CD4-positive, alpha-beta T cell treated with Interleukin-10 for 1 hour (primary cell): ENCODE data around the gene TLK1.
A peak's percentile ranks its signal among the peaks of the same experiment; 100 is the strongest.
"Not testable (repeated sequence)": the region's sequence is repeated elsewhere in the genome, so short reads cannot be mapped to it uniquely, and the experiment has no call there.

ENCODE experiments used
- DNase-seq: peaks from one replicate; pipeline ENCODE4 v3.0.0-alpha.2; 2020

TLK1 gene

GRCh38 chr2:171167352-171167997 lies 6.8 kb upstream of the TLK1 start:
- DNase-seq: no peak

GRCh38 chr2:171166328-171166983 lies 5.8 kb upstream of the TLK1 start:
- DNase-seq: no peak

- no peak for DNase-seq
Observed at GRCh38 chr2:171165967-171166327, 5.3 kb upstream of the TLK1 start.

GRCh38 chr2:171163261-171163660 lies 2.6 kb upstream of the TLK1 start:
- peak; percentile 45 for DNase-seq

- DNase-seq: not testable (repeated sequence)
Observed at GRCh38 chr2:171162522-171163197, 2.0 kb upstream of the TLK1 start.

GRCh38 chr2:171160956-171161740 lies 455 bp upstream of the TLK1 start:
- peak; percentile 83 for DNase-seq

- peak; percentile 61 for DNase-seq
Observed at GRCh38 chr2:171159372-171160118, 1.1 kb downstream of the TLK1 start.

GRCh38 chr2:171158790-171159371 lies 1.8 kb downstream of the TLK1 start:
- no peak for DNase-seq

- no peak for DNase-seq
Observed at GRCh38 chr2:171158036-171158789, 2.5 kb downstream of the TLK1 start.

- no peak for DNase-seq
Observed at GRCh38 chr2:171157109-171157500, 3.6 kb downstream of the TLK1 start.

- no peak for DNase-seq
Observed at GRCh38 chr2:171154348-171154747, 6.3 kb downstream of the TLK1 start.

- no peak for DNase-seq
Observed at GRCh38 chr2:171150694-171151285, 9.9 kb downstream of the TLK1 start.

GRCh38 chr2:171149986-171150693 lies 10.6 kb downstream of the TLK1 start:
- DNase-seq: no peak

- DNase-seq: no peak
Observed at GRCh38 chr2:171149171-171149938, 11.3 kb downstream of the TLK1 start.

GRCh38 chr2:171147081-171147480 lies 13.6 kb downstream of the TLK1 start:
- DNase-seq: no peak

GRCh38 chr2:171146633-171147032 lies 14.1 kb downstream of the TLK1 start:
- no peak for DNase-seq

GRCh38 chr2:171146071-171146470 lies 14.6 kb downstream of the TLK1 start:
- DNase-seq: no peak

GRCh38 chr2:171143670-171144062 lies 17.0 kb downstream of the TLK1 start:
- no peak for DNase-seq

GRCh38 chr2:171142398-171142797 lies 18.3 kb downstream of the TLK1 start:
- DNase-seq: no peak

GRCh38 chr2:171141320-171141719 lies 19.4 kb downstream of the TLK1 start:
- DNase-seq: no peak
